GM23338 (cell line): ENCODE measurements around the gene CMYA5. TPM values are rescaled to one million over a fixed set of nuclear protein-coding genes. Genes with fewer than 3 reads are reported as not detected.

Experiments
- ATAC-seq: fragments of 200-7000 bp; cut with Tn5 transposase; 3 replicates; pipeline ENCODE4 v1.9.1; 2020
- DNase-seq: peaks from one replicate; pipeline ENCODE4 v3.0.0-alpha.2; 2015; ENCODE audit warnings: low spot score
- H2AFZ ChIP-seq: fragments of 200-600 bp; sonication (generic); 2 replicates; pipeline ENCODE4 v1.8.0; 2016; ENCODE audit warnings: antibody characterized with exemption, mild to moderate bottlenecking, moderate library complexity
- H3F3A ChIP-seq: fragments of 200-600 bp; sonication (generic); replicated peaks from 2 replicates; pipeline ENCODE4 v1.8.0; 2017; ENCODE audit warnings: antibody characterized with exemption, mixed run types, low read depth
- H3K27ac ChIP-seq: fragments of 200-600 bp; sonication (generic); 2 replicates; pipeline ENCODE4 v1.6.1; 2016; ENCODE audit warnings: low read depth
- H3K27me3 ChIP-seq: fragments of 200-600 bp; sonication (generic); 2 replicates; pipeline ENCODE4 v1.8.0; 2016; ENCODE audit warnings: mild to moderate bottlenecking, mixed run types, moderate library complexity; ENCODE audit not compliant: insufficient read depth
- H3K36me3 ChIP-seq: fragments of 200-600 bp; sonication (generic); 2 replicates; pipeline ENCODE4 v1.8.0; 2016; ENCODE audit warnings: mild to moderate bottlenecking; ENCODE audit not compliant: insufficient read depth
- H3K4me1 ChIP-seq: fragments of 200-600 bp; sonication (generic); 2 replicates; pipeline ENCODE4 v1.8.0; 2016; ENCODE audit warnings: mild to moderate bottlenecking, moderate library complexity; ENCODE audit not compliant: insufficient read depth
- H3K4me2 ChIP-seq: fragments of 200-600 bp; sonication (generic); 2 replicates; pipeline ENCODE4 v1.7.1; 2017; ENCODE audit warnings: mixed run types
- H3K4me3 ChIP-seq: fragments of 200-600 bp; sonication (generic); 2 replicates; pipeline ENCODE4 v1.6.1; 2016; ENCODE audit warnings: mixed run types
- H3K79me2 ChIP-seq: fragments of 200-600 bp; sonication (generic); replicated peaks from 2 replicates; pipeline ENCODE4 v1.8.0; 2017; ENCODE audit warnings: mild to moderate bottlenecking; ENCODE audit not compliant: insufficient read depth
- H3K9me2 ChIP-seq: fragments of 200-600 bp; sonication (generic); 2 replicates; pipeline ENCODE4 v1.8.0; 2017; ENCODE audit not compliant: insufficient read depth
- H4K20me1 ChIP-seq: fragments of 200-600 bp; sonication (generic); replicated peaks from 2 replicates; pipeline ENCODE4 v1.8.0; 2017; ENCODE audit warnings: mild to moderate bottlenecking; ENCODE audit not compliant: insufficient read depth
- H3K27ac Mint-ChIP-seq: 2 replicates; pipeline ENCODE4 v1.8.0; 2020; ENCODE audit warnings: inconsistent platforms, mild to moderate bottlenecking, moderate library complexity, mixed read lengths
- H3K27me3 Mint-ChIP-seq: 3 replicates; pipeline ENCODE4 v1.8.0; 2022; ENCODE audit warnings: low read depth, mild to moderate bottlenecking, moderate library complexity, mixed read lengths, inconsistent platforms; ENCODE audit not compliant: insufficient read depth, poor library complexity
- H3K36me3 Mint-ChIP-seq: 3 replicates; pipeline ENCODE4 v1.8.0; 2021; ENCODE audit warnings: low read depth, mild to moderate bottlenecking, inconsistent platforms, moderate library complexity, mixed read lengths
- H3K4me1 Mint-ChIP-seq: 3 replicates; pipeline ENCODE4 v1.8.0; 2020; ENCODE audit warnings: mild to moderate bottlenecking, inconsistent platforms, mixed read lengths
- H3K4me3 Mint-ChIP-seq: 3 replicates; pipeline ENCODE4 v1.8.0; 2021; ENCODE audit warnings: moderate library complexity, mild to moderate bottlenecking, inconsistent platforms, mixed read lengths
- H3K9me3 Mint-ChIP-seq: 3 replicates; pipeline ENCODE4 v1.8.0; 2020; ENCODE audit warnings: moderate library complexity, mild to moderate bottlenecking, inconsistent platforms, mixed read lengths
- CREB1 ChIP-seq: fragments of 250-450 bp; sonication (Bioruptor Pico); IDR thresholded peaks from 2 replicates; pipeline ENCODE4 v1.5.0; 2020; ENCODE audit warnings: low read depth, mild to moderate bottlenecking, moderate library complexity
- CTCF ChIP-seq, 2 experiments: fragments of 200-600 bp in 1 of 2; sonication (generic) in 1 of 2; conservative IDR thresholded peaks; 2 replicates each; pipeline versions ENCODE4 v1.5.1 to v1.6.1; 2016 to 2017; ENCODE audit warnings: antibody characterized with exemption in 2 of 2, low read depth in 2 of 2, mild to moderate bottlenecking in 2 of 2, moderate library complexity in 1 of 2
- EZH2 ChIP-seq: fragments of 200-600 bp; sonication (generic); IDR thresholded peaks from one replicate; pipeline ENCODE4 v1.8.0; 2017; ENCODE audit warnings: antibody characterized with exemption, mild to moderate bottlenecking, low read depth; ENCODE audit not compliant: unreplicated experiment
- EZH2phosphoT487 ChIP-seq: fragments of 200-600 bp; sonication (generic); IDR thresholded peaks from one replicate; pipeline ENCODE4 v1.8.1; 2018; ENCODE audit warnings: antibody characterized with exemption; ENCODE audit not compliant: unreplicated experiment
- JUNB ChIP-seq: IDR thresholded peaks from one replicate; pipeline ENCODE4 v1.6.1; 2016; ENCODE audit warnings: antibody characterized with exemption; ENCODE audit not compliant: unreplicated experiment
- POLR2AphosphoS5 ChIP-seq: IDR thresholded peaks from 2 replicates; pipeline ENCODE4 v1.6.1; 2016; ENCODE audit warnings: antibody characterized with exemption, low read depth
- STAT1 ChIP-seq: IDR thresholded peaks from one replicate; pipeline ENCODE4 v1.6.1; 2016; ENCODE audit warnings: antibody characterized with exemption; ENCODE audit not compliant: unreplicated experiment
- ZNF114 ChIP-seq: fragments of 250-450 bp; sonication (Bioruptor Pico); IDR thresholded peaks from 2 replicates; pipeline ENCODE4 v1.5.0; 2020; ENCODE audit warnings: mild to moderate bottlenecking, moderate library complexity
- ZNF331 ChIP-seq: fragments of 250-450 bp; sonication (Bioruptor Pico); IDR thresholded peaks from 2 replicates; pipeline ENCODE4 v1.5.0; 2020; ENCODE audit warnings: low read depth, mild to moderate bottlenecking, moderate library complexity
- polyA plus RNA-seq: library from polyadenylated mRNA; unstranded; fragments of >200 nt; fragmentation: Nextera tagmentation; extraction: Ambion mirVana; gene quantifications from 2 replicates; pipeline ENCODE4 v1.2.1, GENCODE V29; 2016
- total RNA-seq: library from RNA; depleted of rRNA; stranded (reverse); fragments of >200 nt; shearing (Covaris generic); gene quantifications from 2 replicates; pipeline ENCODE4 v1.2.3, GENCODE V29; 2014
- TF ChIP-seq, protein P1 (sequence below): IDR thresholded peaks from 2 replicates; pipeline ENCODE4 v1.6.1; 2016; ENCODE audit warnings: antibody characterized with exemption
- TF ChIP-seq, protein P2 (sequence below): IDR thresholded peaks from one replicate; pipeline ENCODE4 v1.6.1; 2018; ENCODE audit warnings: antibody characterized with exemption; ENCODE audit not compliant: unreplicated experiment

The CMYA5 gene
- total and polyA plus RNA-seq, 2 experiments from 2014 or later: 0.45 to 0.49 TPM

DNA sequence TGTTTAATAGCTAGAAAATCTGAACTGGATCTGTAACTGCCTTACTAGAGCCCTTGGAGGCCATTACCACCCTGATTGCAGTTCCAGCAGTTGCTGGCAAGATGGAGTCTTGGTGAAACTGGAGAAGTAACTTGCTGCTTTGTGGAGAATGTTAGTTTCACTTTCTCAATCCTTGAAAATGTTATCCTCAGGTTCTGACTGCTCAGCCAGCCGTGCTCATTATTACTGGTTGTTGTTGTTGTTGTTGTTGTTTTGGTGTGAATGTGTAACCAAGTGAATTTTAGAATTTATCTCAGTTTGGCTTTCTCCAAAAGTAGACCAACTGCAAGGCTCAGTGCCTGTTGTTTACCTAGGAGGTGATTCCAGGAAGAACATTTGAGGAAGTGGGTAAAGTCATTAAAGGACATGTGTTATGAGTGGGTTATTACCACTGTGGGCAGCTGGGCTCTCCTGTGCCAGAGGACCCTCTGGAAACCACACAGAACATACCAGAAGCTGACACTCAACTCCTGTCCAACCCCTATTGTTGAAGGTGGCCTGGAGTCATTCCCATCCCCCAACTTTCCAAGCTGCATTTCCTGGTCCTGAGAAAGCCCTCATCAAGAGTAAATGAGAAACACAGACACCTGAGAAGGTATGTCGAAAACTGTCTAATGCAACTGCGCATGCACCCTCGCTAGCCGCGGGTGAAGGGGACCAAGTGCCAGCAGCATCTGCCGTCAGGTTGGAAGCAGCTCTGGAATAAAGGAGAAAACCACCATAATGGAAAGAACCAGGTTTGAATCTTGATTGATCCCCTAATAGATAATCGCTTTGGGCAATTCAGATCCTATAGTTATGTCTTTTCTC is 111.6 kb downstream of the CMYA5 start (continued):
- TF ChIP-seq CTCF (conservative IDR thresholded peaks at IDR 0.05; ENCODE audit: low read depth in 2 of 2) (no peak), CREB1 (CRISPR knock-in tag) (no peak), STAT1 (no peak), ZNF331 (no peak)
- TF ChIP-seq, protein P1, sequence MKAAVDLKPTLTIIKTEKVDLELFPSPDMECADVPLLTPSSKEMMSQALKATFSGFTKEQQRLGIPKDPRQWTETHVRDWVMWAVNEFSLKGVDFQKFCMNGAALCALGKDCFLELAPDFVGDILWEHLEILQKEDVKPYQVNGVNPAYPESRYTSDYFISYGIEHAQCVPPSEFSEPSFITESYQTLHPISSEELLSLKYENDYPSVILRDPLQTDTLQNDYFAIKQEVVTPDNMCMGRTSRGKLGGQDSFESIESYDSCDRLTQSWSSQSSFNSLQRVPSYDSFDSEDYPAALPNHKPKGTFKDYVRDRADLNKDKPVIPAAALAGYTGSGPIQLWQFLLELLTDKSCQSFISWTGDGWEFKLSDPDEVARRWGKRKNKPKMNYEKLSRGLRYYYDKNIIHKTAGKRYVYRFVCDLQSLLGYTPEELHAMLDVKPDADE: no peak
- TF ChIP-seq, protein P2, sequence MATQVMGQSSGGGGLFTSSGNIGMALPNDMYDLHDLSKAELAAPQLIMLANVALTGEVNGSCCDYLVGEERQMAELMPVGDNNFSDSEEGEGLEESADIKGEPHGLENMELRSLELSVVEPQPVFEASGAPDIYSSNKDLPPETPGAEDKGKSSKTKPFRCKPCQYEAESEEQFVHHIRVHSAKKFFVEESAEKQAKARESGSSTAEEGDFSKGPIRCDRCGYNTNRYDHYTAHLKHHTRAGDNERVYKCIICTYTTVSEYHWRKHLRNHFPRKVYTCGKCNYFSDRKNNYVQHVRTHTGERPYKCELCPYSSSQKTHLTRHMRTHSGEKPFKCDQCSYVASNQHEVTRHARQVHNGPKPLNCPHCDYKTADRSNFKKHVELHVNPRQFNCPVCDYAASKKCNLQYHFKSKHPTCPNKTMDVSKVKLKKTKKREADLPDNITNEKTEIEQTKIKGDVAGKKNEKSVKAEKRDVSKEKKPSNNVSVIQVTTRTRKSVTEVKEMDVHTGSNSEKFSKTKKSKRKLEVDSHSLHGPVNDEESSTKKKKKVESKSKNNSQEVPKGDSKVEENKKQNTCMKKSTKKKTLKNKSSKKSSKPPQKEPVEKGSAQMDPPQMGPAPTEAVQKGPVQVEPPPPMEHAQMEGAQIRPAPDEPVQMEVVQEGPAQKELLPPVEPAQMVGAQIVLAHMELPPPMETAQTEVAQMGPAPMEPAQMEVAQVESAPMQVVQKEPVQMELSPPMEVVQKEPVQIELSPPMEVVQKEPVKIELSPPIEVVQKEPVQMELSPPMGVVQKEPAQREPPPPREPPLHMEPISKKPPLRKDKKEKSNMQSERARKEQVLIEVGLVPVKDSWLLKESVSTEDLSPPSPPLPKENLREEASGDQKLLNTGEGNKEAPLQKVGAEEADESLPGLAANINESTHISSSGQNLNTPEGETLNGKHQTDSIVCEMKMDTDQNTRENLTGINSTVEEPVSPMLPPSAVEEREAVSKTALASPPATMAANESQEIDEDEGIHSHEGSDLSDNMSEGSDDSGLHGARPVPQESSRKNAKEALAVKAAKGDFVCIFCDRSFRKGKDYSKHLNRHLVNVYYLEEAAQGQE: no peak

GRCh38 chr5:79802406-79802805 is 112.8 kb downstream of the CMYA5 start:
- ATAC-seq: no peak
- H3K4me3 Mint-ChIP-seq: no peak overlapping the region
- Histone ChIP-seq H3K4me1 (no peaks in the 10 kb centered on the region), H3K36me3 (no peaks in the 10 kb centered on the region), H3F3A (no peaks in the 10 kb centered on the region), H3K4me3 (no peak overlapping the region), H3K4me2 (no peak overlapping the region), H3K27ac (no peak overlapping the region), H3K9me2 (peaks cover 5% of the 10 kb centered on the region; the same call in 1 of the 2 replicates), H2AFZ (no peak overlapping the region), H4K20me1 (no peaks in the 10 kb centered on the region), H3K79me2 (no peaks in the 10 kb centered on the region), H3K27me3 (no peaks in the 10 kb centered on the region)
- no peaks in the 10 kb centered on the region for H3K36me3 Mint-ChIP-seq
- H3K9me3 Mint-ChIP-seq: no peaks in the 10 kb centered on the region
- peaks cover 2% of the 10 kb centered on the region for H3K27me3 Mint-ChIP-seq
- DNase-seq: no peak
- peaks cover 10% of the 10 kb centered on the region; the same call in 2 of the 3 replicates for H3K4me1 Mint-ChIP-seq
- H3K27ac Mint-ChIP-seq: no peak overlapping the region
- TF ChIP-seq, protein P1: no peak
- no peak for TF ChIP-seq CTCF (conservative IDR thresholded peaks at IDR 0.05; ENCODE audit: low read depth in 2 of 2)
- no peak for TF ChIP-seq ZNF331
- no peak for TF ChIP-seq EZH2phosphoT487
- no peak for TF ChIP-seq JUNB
- no peak for TF ChIP-seq EZH2
- no peak for TF ChIP-seq ZNF114 (CRISPR knock-in tag)
- TF ChIP-seq STAT1: no peak
- TF ChIP-seq, protein P2: no peak
- no peak for TF ChIP-seq POLR2AphosphoS5
